GM12891 (cell line): ENCODE data around the gene SLAMF6.

Experiments
- POLR2A ChIP-seq: IDR thresholded peaks from 2 replicates; pipeline ENCODE4 v1.6.1; 2011; ENCODE audit warnings: low read depth, low read length, control low read depth
- TAF1 ChIP-seq: IDR thresholded peaks from 2 replicates; pipeline ENCODE4 v1.6.1; 2011; ENCODE audit warnings: low read depth, low read length, control low read depth

GRCh38 chr1:160460214-160460642 is 62.8 kb downstream of the SLAMF6 start:
- TF ChIP-seq TAF1 = no peak
- no peak for TF ChIP-seq POLR2A
